Endothelial cell of umbilical vein (primary cell): ENCODE data around the gene PDE10A. TPM values are rescaled to one million over a fixed set of nuclear protein-coding genes. Genes with fewer than 3 reads are reported as not detected.

ENCODE experiments used
- BruUV-seq: library from RNA; stranded (reverse); fragments of 400-500 nt; replicated peaks from 2 replicates; lab custom pipeline; 2021; lab: Mats Ljungman, UMichigan
- CTCF ChIA-PET: fragments of 300-600, 350-600 bp; sonication (Branson Sonifier 250); formaldehyde crosslinking; loops from one replicate; lab custom pipeline; 2021; ENCODE audit warnings: antibody characterized with exemption, inconsistent platforms; lab: Charles Lee
- POLR2A ChIA-PET: fragments of 300-600, 350-600 bp; sonication (Branson Sonifier 250); formaldehyde crosslinking; loops from one replicate; lab custom pipeline; 2021; ENCODE audit warnings: antibody characterized with exemption, inconsistent platforms; lab: Charles Lee
- DNase-seq: peaks from one replicate; pipeline ENCODE4 v3.0.0-alpha.2; 2011; ENCODE audit warnings: low read depth, low spot score
- FAIRE-seq: peaks from 2 replicates; lab custom pipeline; 2011; peaks lifted over from hg19 to GRCh38; lab: Jason Lieb, UNC
- H2AFZ ChIP-seq: 2 replicates; pipeline ENCODE4 v1.6.0; 2012; ENCODE audit warnings: low read depth, low read length, control low read depth, inconsistent platforms
- H3K27ac ChIP-seq: 2 replicates; pipeline ENCODE4 v1.5.1; 2011; ENCODE audit warnings: low read depth, mild to moderate bottlenecking, control low read depth, low read length, moderate library complexity; ENCODE audit not compliant: insufficient read depth
- H3K27me3 ChIP-seq, 2 experiments: 2 replicates each; pipeline versions ENCODE4 v1.6.0 to v1.6.1; 2011; ENCODE audit warnings: low read length in 2 of 2, mixed read lengths in 1 of 2; ENCODE audit not compliant: control insufficient read depth in 2 of 2, insufficient read depth in 2 of 2
- H3K36me3 ChIP-seq, 2 experiments: 2 replicates in 1 of 2; 3 replicates in 1 of 2; pipeline ENCODE4 v1.5.1; 2011; ENCODE audit warnings: low read length in 2 of 2, mild to moderate bottlenecking in 1 of 2, moderate library complexity in 1 of 2; ENCODE audit not compliant: control insufficient read depth in 2 of 2, insufficient read depth in 2 of 2; ENCODE audit errors: extremely low read depth in 1 of 2
- H3K4me1 ChIP-seq: 3 replicates; pipeline ENCODE4 v1.5.1; 2011; ENCODE audit warnings: mild to moderate bottlenecking, low read length; ENCODE audit not compliant: control insufficient read depth, insufficient read depth; ENCODE audit errors: extremely low read depth
- H3K4me2 ChIP-seq: 2 replicates; pipeline ENCODE4 v1.6.1; 2011; ENCODE audit warnings: low read length, control low read depth, mixed read lengths; ENCODE audit not compliant: insufficient read depth
- H3K4me3 ChIP-seq, 3 experiments: fragments of 200-600 bp in 1 of 3; sonication (generic), shearing (Covaris generic) in 1 of 3; replicated peaks in 1 of 3; 2 replicates each; pipeline ENCODE4 v1.5.1; 2011 to 2016; ENCODE audit warnings: control low read depth in 3 of 3, low read length in 3 of 3, mild to moderate bottlenecking in 2 of 3, inconsistent platforms in 1 of 3, low read depth in 1 of 3, moderate library complexity in 1 of 3; ENCODE audit not compliant: insufficient read depth in 1 of 3
- H3K79me2 ChIP-seq: 2 replicates; pipeline ENCODE4 v1.6.0; 2012; ENCODE audit warnings: low read length, inconsistent platforms; ENCODE audit not compliant: control insufficient read depth, insufficient read depth
- H3K9ac ChIP-seq: replicated peaks from 2 replicates; pipeline ENCODE3; 2011; ENCODE audit warnings: low read length, control low read depth; ENCODE audit not compliant: insufficient read depth; ENCODE audit errors: extremely low read depth
- H3K9me1 ChIP-seq: replicated peaks from 3 replicates; pipeline ENCODE4 v1.6.0; 2011; ENCODE audit warnings: mild to moderate bottlenecking, low read length; ENCODE audit not compliant: control insufficient read depth, insufficient read depth; ENCODE audit errors: extremely low read depth
- H3K9me3 ChIP-seq: replicated peaks from 2 replicates; pipeline ENCODE4 v1.5.1; 2012; ENCODE audit warnings: low read length, inconsistent platforms; ENCODE audit not compliant: control insufficient read depth, insufficient read depth
- H4K20me1 ChIP-seq: replicated peaks from 2 replicates; pipeline ENCODE3; 2011; ENCODE audit warnings: mild to moderate bottlenecking, low read length; ENCODE audit not compliant: control insufficient read depth, insufficient read depth; ENCODE audit errors: extremely low read depth
- GATA2 ChIP-seq: IDR thresholded peaks from 2 replicates; pipeline ENCODE4 v1.7.0; 2011; ENCODE audit warnings: low read depth, mild to moderate bottlenecking, moderate library complexity, mixed read lengths, low read length; ENCODE audit not compliant: insufficient read length, insufficient read depth
- JUN ChIP-seq: IDR thresholded peaks from 2 replicates; pipeline ENCODE4 v1.6.1; 2011; ENCODE audit warnings: borderline replicate concordance, low read depth; ENCODE audit not compliant: insufficient read length, insufficient read depth
- POLR2A ChIP-seq: IDR thresholded peaks from 2 replicates; pipeline ENCODE4 v1.6.1; 2012; ENCODE audit warnings: low read depth, mild to moderate bottlenecking, control low read depth, low read length
- POLR2AphosphoS5 ChIP-seq: IDR thresholded peaks from 2 replicates; pipeline ENCODE4 v1.6.1; 2012; ENCODE audit warnings: low read depth, mild to moderate bottlenecking, control low read depth, low read length, moderate library complexity; ENCODE audit not compliant: insufficient read depth
- dilution Hi-C: fragments of 300-500 bp; cut with MboI; formaldehyde crosslinking; loops from one replicate; pipeline ENCODE4 v1.15.0; 2019; ENCODE audit warnings: low sequenced_read_pairs; ENCODE audit not compliant: extremely low pct_ligation_motif_present
- intact Hi-C: fragments of 100-400 bp; cut with micrococcal nuclease; formaldehyde crosslinking; loops from one replicate; pipeline ENCODE4 v1.10.0; 2022
- polyA plus RNA-seq, 4 experiments: library from polyadenylated mRNA; depleted of rRNA in 3 of 4; stranded (reverse) in 3 of 4; unstranded in 1 of 4; fragments of >200 nt; gene quantifications; 2 replicates each; pipeline versions ENCODE4 v1.2.1 to v1.2.3, GENCODE V29; 2011 to 2012; ENCODE audit warnings: missing spikeins in 1 of 4
- total RNA-seq: library from RNA; stranded (reverse); gene quantifications from 2 replicates; pipeline ENCODE4 v1.2.3, GENCODE V29; 2021
- TF ChIP-seq, protein P1 (sequence below), 2 donors: IDR thresholded peaks; 1 replicate in 1 of 2; 2 replicates in 1 of 2; pipeline ENCODE4 v1.5.1; 2011; ENCODE audit warnings: low read length in 2 of 2, mild to moderate bottlenecking in 2 of 2, moderate library complexity in 2 of 2, control low read depth in 1 of 2, inconsistent platforms in 1 of 2, low read depth in 1 of 2; ENCODE audit not compliant: insufficient read depth in 1 of 2; ENCODE audit errors: extremely low read depth in 1 of 2

Gene PDE10A
- total and polyA plus RNA-seq, 2 donors (not counting 3 experiments of a cell fraction or from before 2014, with no cell fraction given): 0.86 to 2.9 TPM

DNA sequence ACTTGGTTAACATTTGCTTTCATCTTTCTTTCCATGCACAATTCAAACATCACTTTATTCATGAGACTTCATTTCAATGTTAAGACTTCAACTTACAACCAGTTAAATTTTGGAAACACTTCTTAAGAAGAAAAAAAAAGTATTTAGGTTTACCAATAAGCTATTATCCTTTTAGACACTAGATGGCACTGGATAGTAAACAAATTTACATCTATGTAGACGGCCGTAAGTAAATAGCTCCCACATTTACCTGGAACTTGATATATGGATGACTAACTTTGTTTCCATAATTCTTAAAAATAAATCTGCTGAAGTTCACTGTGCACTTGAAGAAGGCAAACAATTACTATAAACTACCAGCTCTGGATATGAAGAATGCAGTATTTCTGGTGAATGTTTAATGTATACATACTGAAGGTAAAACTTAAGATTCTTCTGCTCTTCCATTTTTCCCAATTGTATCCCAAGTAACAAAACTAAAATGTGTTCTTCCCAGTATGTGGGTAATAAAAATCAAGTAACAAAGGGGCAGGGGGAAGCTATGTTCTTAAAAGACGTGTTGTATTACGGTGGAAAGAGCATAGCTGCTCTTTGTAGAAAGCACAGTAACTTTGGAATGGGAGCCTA, 223.0 kb downstream of the PDE10A start:
- intact Hi-C loops: loop anchor here (1.0 to 10.0 kb wide), 7 partner anchors 133 to 665 kb away; partner anchors contain the start of gene PDE10A
- CTCF ChIA-PET: interaction anchor here (0.6 to 4.3 kb wide), 79 partner anchors 9 to 666 kb away, joined by 3 to 164 read pairs (median 5); partner anchors contain the start of gene PDE10A

DNA sequence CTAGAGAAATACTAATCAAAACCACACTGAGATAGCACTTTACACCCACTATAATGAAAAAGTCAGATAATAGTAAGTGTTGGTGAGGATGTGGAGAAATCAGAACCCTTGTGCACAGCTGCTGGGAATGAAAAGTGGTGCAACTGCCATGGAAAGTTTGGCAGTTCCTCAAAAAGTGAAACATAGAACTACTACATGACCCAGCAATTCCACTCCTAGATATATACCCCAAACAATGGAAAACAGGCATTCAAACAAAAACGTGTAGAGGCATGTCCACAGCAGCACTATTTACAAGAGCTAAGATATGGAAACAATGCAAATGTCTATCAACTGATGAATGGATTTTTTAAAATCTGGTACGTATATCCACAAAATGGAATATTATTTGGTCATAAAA, 236.1 kb downstream of the PDE10A start:
- no peak for TF ChIP-seq POLR2A
- no peak for TF ChIP-seq GATA2
- TF ChIP-seq, protein P1, sequence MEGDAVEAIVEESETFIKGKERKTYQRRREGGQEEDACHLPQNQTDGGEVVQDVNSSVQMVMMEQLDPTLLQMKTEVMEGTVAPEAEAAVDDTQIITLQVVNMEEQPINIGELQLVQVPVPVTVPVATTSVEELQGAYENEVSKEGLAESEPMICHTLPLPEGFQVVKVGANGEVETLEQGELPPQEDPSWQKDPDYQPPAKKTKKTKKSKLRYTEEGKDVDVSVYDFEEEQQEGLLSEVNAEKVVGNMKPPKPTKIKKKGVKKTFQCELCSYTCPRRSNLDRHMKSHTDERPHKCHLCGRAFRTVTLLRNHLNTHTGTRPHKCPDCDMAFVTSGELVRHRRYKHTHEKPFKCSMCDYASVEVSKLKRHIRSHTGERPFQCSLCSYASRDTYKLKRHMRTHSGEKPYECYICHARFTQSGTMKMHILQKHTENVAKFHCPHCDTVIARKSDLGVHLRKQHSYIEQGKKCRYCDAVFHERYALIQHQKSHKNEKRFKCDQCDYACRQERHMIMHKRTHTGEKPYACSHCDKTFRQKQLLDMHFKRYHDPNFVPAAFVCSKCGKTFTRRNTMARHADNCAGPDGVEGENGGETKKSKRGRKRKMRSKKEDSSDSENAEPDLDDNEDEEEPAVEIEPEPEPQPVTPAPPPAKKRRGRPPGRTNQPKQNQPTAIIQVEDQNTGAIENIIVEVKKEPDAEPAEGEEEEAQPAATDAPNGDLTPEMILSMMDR (IDR thresholded peaks at IDR 0.05; ENCODE audit: extremely low read depth in 1 of 2, insufficient read depth in 1 of 2, low read depth in 1 of 2, low read length in 2 of 2): no peak
- no peak for TF ChIP-seq JUN
- no peak for TF ChIP-seq POLR2AphosphoS5
- no peak overlapping the region for H3K4me3 ChIP-seq
- no peak for FAIRE-seq
- H3K4me2 ChIP-seq: no peak overlapping the region
- H4K20me1 ChIP-seq: no peaks in the 10 kb centered on the region
- ChIA-PET CTCF (interaction anchor here (0.7 to 3.0 kb wide), 2 partner anchors 13 to 437 kb away, joined by 3 to 16 read pairs; no protein-coding TSS in a partner anchor), POLR2A (no interaction called here)
- no peaks in the 10 kb centered on the region for H3K79me2 ChIP-seq
- no peaks in the 10 kb centered on the region for H3K4me1 ChIP-seq
- no peak overlapping the region for H3K9ac ChIP-seq
- H2AFZ ChIP-seq: no peak overlapping the region
- intact Hi-C loops (no loop called here), dilution Hi-C loops (no loop called here)
- H3K27ac ChIP-seq: no peak overlapping the region
- H3K27me3 ChIP-seq: no peaks in the 10 kb centered on the region
- H3K36me3 ChIP-seq: no peaks in the 10 kb centered on the region
- H3K9me3 ChIP-seq: no peaks in the 10 kb centered on the region
- H3K9me1 ChIP-seq: no peaks in the 10 kb centered on the region
- BruUV-seq: no TSS peak
- no peak for DNase-seq

More for the DNA sequence above, 223.0 kb downstream of the PDE10A start:
- Histone ChIP-seq H3K9me1 (no peaks in the 10 kb centered on the region), H3K4me3 (no peak overlapping the region), H4K20me1 (no peaks in the 10 kb centered on the region), H3K79me2 (no peaks in the 10 kb centered on the region), H2AFZ (no peak overlapping the region), H3K27ac (no peak overlapping the region), H3K9me3 (no peaks in the 10 kb centered on the region), H3K36me3 (no peaks in the 10 kb centered on the region), H3K4me1 (no peaks in the 10 kb centered on the region), H3K27me3 (no peaks in the 10 kb centered on the region), H3K4me2 (no peak overlapping the region), H3K9ac (no peak overlapping the region)
- DNase-seq: peak; percentile 75
- POLR2A ChIA-PET: no interaction called here
- peak; percentile 70 for FAIRE-seq
- dilution Hi-C loops: no loop called here
- no peak for TF ChIP-seq GATA2
- TF ChIP-seq, protein P1 (IDR thresholded peaks at IDR 0.05; ENCODE audit: extremely low read depth in 1 of 2, insufficient read depth in 1 of 2, low read depth in 1 of 2, low read length in 2 of 2): peak; percentile 35 to 38
- no TSS peak for BruUV-seq
